Putamen (tissue), 1 donor: ENCODE data around the gene PALLD.
"Not testable (repeated sequence)": the region's sequence is repeated elsewhere in the genome, so short reads cannot be mapped to it uniquely, and the experiment has no call there.

ENCODE experiments used
- DNase-seq: peaks from one replicate; pipeline ENCODE4 v3.0.0-alpha.2; 2016; ENCODE audit warnings: low spot score

PALLD gene

GRCh38 chr4:168707205-168707604 lies 210.4 kb downstream of the PALLD start:
- no peak for DNase-seq

DNA sequence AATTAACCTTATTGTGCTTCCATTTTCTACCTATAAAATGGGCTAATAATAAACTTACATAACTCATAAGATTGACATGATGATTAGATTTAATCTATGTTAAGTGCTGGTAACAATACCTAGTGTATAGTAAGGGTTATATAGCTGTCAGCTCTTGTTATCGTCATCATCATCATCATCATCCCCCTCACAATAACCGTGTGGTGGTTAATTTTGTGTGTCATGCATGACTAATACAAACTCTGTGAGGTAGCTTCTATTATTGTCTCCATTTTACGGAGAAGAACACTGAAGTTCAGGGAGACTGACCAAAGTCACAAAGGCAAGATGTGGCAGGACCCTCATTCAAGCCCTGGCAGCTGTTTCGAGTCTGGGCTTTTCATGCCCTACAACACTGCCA lies 211.3 kb downstream of the PALLD start:
- no peak for DNase-seq

DNA sequence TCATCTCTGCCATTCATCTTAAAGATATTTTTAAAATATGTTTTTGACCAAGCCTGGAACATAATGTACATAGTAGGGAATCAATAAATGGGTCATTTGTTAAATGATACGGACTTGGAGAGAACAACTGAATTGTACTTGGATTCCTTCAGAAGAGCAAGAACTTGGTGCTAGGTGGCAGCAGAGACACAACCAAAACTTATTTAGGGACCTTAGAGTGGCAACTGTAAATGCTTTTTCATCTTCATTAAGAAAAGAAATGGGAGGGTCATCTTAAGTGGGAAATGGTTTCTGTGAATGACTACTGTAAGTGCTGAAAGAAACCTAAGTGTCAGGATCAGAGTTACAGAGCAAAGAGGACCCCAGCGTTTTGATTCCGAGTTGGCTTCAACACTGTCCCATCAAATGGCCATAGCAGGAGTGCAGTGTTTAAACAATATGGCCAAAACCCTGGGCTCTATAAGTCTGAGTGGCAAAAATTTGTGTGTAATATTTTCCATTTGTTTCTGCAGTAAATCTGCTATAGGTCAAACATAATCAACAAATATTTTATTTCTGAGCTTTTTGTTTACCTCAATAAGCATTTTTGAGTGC lies 213.6 kb downstream of the PALLD start:
- DNase-seq: peak; percentile 23

- no peak for DNase-seq
Observed at GRCh38 chr4:168711197-168712140, 214.6 kb downstream of the PALLD start.

DNA sequence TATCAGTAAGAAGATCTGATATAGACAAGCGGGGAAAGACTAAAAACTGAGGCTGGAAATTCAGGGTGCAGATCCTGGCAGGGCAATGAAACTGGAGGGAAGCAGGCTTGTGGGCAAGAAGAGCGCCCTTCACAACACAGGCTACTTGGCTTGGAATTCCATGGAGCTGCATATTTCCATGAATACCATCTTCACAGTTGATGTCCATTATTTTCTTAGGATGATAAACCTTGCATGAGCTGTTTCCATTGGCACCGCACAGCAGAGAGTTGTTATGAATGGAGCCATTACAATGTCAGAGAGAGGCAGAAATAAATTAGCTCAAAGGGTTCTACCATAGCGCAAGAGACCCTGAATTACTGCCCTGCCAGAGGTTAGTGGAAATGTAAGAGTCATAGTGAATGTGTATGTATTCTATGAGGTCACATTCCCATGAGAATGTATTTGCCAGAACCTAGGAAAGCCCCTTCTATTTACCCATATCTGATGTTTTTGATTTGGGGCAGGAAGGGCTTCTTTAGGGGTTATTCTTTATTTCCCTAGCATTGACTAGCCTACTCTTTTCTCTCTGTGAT lies 215.6 kb downstream of the PALLD start:
- no peak for DNase-seq

DNA sequence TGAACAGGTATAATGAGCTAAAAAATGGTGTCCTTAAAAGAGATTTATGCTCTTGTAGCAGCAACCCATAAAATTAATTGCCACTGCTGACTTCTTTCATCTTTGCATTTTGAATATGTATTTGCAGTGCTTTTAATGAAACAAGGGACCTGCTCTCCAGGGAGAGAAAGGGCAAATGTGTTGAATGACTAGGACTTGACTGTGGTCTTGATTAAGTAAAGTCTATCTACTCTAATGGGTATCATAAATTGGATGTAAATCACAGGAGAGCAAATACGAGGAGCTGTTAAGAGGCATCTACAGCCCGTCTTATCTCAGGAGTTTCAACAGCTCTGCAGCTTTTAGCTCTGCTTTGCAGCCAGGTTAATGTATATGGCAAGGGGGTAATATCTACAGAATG lies 216.4 kb downstream of the PALLD start:
- no peak for DNase-seq

GRCh38 chr4:168715896-168716295 lies 219.0 kb downstream of the PALLD start:
- no peak for DNase-seq

- no peak for DNase-seq
Observed at GRCh38 chr4:168716406-168717129, 219.7 kb downstream of the PALLD start.

DNA sequence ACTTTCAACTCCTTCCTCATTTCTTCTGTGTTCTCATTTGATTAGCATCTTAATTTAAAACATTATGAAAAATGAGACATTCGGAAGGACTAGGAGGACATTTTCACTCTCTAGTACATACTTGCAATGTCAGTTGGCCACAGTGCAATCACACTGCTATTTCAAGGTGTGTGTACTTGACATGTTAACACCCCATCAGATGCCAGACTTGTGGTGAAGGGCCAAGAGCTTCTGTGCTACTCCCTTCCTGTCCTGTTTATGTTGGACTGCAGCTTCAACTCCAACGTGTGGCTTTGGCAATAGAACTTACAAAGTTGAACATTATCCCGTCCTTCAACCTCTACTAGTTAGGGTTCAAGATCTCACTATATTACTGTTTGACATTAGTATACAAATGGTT lies 221.0 kb downstream of the PALLD start:
- DNase-seq: no peak

DNA sequence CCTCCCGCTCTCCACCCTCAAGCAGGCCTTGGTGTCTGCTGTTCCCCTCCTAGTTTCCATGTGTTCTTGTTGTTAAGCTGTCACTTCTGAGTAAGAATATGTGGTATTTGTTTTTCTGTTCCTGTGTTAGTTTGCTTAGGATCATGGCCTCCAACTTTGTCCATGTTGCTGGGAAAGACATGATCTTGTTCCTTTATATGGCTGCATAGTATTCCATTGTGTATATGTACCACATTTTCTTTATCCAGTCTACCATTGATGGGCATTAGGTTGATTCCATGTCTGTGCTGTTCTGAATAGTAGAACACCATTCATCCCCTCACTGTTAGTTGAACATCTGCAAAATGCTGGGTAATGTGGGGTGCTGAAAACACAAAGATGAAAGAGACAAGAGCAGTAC lies 222.9 kb downstream of the PALLD start:
- no peak for DNase-seq

DNA sequence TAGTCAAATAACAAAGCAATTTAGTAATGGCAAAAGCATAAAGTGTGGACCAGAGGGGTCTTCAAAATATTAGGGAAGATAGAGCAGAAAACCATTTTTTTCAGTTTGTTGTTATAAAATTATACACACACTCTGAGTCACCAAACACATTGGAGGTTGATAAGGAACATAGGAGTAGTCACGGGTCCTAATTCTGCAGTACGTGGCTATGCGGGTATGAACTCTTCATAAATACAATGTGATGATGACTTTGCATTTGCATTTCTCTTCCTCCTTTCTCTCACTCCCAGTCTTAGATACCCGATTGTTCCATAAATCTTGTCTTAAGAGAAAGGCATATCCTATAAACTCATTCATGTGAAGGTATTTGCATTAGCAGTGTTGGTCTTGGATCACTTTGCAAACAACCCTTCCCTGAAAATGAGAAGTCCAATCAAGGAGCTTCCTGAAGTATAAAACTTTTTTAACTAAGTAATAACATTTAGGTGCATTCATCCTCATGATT lies 223.6 kb downstream of the PALLD start:
- DNase-seq: no peak

GRCh38 chr4:168722391-168722790 lies 225.5 kb downstream of the PALLD start:
- no peak for DNase-seq

GRCh38 chr4:168723020-168723419 lies 226.2 kb downstream of the PALLD start:
- no peak for DNase-seq

- no peak for DNase-seq
Observed at GRCh38 chr4:168723569-168723968, 226.7 kb downstream of the PALLD start.

GRCh38 chr4:168724243-168724642 lies 227.4 kb downstream of the PALLD start:
- DNase-seq: no peak

GRCh38 chr4:168724686-168725411 lies 228.0 kb downstream of the PALLD start:
- no peak for DNase-seq

GRCh38 chr4:168725930-168726329 lies 229.1 kb downstream of the PALLD start:
- DNase-seq: no peak

GRCh38 chr4:168727181-168727580 lies 230.3 kb downstream of the PALLD start:
- DNase-seq: not testable (repeated sequence)

DNA sequence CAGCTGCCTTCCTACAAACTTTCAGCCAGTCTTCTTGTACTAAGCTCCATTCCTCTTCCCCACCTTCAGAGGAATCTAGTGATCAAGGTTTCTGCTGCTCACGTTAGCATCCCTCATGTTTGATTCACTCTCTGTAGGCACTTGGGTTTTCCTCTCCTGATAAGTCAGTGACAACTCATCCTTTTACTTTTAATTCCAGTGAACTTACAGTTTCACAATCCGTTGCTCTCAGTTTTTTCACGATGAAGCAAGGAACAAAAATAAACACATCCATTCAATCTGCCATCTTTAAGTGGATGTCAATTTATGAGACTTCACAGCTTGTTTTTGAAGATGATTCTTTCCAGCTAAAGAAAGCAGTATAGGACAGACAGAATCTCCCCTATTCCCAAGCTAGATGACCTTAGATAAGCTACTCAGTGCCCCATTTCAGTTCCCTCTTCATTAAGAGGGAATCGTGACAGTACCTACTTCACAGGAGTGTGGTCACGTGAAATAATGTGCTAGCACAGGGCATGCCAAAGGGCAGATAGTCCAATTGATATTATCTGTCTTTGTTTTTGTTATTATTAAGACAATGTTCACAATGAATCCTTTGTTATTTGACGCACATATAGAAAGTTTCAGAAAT lies 234.3 kb downstream of the PALLD start:
- no peak for DNase-seq

DNA sequence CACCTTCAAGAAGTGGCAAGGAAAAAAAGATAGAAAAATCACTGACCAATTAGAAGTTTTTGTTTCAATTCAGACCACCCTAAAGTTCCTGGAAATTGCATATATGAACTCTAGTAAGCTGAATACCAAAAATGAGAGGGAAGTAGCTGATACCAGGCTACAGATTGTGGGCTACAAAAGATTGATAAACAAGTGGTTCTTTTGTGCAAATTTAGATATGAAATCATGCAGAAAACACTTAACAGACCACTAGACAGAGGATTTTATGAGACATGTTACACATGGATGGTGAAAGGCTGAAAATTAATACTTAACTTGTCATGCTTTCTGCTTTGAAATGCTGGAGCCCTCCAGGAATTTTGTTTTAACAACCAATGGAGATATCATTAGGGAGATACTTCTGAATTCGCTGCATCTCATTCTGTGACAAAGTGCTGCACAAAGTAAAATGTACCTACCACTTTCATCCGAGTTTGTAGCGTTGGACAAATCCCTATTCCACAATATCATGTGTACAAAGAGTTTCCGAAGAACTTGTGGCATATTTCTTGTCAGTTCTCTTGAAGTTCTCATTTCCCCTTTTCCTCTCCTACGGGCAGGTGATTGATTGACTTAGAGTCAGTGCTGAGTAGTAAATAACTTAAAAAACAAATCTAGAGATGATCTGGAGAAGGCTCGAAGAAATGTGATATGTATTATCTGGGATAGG lies 235.0 kb downstream of the PALLD start:
- DNase-seq: no peak
